AG08396 (cell line): ENCODE measurements around the gene LDLR.
"Not testable (repeated sequence)": the region's sequence is repeated elsewhere in the genome, so short reads cannot be mapped to it uniquely, and the experiment has no call there.

ENCODE experiments used
- DNase-seq: peaks from one replicate; pipeline ENCODE4 v3.0.0; 2012; ENCODE audit warnings: low spot score, mixed read lengths

The LDLR gene

DNA sequence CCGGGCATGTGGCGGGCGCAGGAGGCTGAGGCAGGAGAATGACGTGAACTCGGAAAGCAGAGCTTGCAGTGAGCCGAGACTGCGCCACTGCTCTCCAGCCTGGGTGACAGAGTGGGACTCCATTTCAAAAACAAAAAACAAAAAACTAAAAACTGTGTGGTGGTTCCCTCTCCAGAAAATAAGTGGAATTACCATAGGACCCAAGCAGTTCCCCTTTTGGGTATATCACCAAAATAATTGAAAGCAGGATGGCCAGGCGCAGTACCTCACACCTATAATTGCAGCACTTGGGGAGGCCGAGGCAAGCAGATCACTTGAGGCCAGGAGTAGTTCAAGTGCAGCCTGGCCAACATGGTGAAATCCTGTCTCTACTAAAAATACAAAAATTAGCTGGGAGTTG, 15.7 kb upstream of the LDLR start:
- DNase-seq = no peak

GRCh38 chr19:11076792-11077191, 12.5 kb upstream of the LDLR start:
- not testable (repeated sequence) for DNase-seq

DNA sequence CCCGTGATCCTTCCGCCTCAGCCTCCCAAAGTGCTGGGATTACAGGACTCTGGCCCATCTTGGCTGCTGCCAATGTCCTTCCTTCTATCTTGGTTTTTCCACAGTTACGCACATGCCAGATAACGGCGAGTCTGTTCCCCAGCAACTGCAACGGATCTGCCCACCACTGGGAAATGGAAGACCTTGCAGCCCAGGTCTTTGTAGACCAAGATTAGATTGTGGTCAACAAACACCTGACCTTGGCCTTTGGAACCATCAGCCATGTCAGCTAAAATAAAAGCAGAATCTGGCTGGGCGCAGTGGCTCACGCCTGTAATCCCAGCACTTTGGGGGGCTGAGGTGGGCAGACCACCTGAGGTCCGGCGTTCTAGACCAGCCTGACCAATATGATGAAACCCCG, 10.4 kb upstream of the LDLR start:
- no peak for DNase-seq

DNA sequence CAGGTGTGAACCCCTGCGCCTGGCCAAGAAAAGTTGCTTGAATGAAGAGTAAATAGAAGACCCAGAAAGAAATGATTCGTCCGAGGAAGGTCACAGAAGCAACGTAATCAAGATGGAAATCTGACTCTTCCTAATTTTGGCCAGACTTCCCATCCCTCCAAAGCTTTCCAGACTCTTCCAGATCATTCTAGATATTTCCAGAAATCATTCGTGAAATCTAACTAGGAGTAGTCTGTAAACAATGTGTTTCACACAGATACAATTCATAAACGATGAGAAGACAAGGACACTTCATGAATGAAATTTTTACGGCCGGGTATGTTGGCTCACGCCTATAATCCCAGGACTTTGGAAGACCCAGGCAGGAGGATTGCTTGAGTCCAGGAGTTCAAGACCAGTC, 9.3 kb upstream of the LDLR start:
- DNase-seq = no peak

DNA sequence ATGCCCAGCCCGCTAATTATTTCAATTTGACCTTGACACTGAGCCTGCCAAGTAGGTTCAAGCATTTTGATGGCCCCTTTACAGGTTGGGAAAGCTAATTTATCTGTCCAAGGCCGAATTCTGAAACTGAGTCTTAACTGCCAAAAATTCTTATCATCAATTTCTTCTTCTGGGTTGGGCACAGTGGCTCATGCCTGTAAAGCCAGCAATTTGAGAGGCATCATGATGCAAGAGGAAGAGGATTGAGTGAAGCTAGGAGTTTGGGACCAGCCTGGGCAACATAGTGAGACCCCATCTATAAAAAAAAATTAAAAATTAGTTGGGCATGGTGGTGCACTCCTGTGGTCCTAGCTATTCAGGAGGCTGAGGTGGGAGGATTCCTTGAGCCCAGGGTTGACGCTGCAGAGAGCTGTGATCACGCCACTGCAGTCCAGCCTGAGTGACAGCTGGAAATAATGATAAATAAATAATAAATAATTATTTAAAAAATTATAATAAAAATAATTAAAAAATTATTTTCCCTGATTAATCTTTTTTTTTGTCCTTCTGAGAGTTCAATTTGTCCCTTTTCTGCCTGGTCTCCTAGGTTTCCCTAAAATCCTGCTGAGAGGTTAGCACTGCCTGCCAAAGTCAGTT, 1.3 kb upstream of the LDLR start:
- no peak for DNase-seq

- DNase-seq = no peak
Observed at GRCh38 chr19:11088506-11089253, 583 bp upstream of the LDLR start.

DNA sequence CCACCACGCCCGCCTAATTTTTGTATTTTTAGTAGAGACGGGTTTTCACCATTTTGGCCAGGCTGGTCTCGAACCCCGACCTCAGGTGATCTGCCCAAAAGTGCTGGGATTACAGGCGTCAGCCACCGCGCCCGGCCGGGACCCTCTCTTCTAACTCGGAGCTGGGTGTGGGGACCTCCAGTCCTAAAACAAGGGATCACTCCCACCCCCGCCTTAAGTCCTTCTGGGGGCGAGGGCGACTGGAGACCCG, 676 bp downstream of the LDLR start:
- not testable (repeated sequence) for DNase-seq

- DNase-seq = peak; percentile 91
Observed at GRCh38 chr19:11090264-11090996, 1.2 kb downstream of the LDLR start.

DNA sequence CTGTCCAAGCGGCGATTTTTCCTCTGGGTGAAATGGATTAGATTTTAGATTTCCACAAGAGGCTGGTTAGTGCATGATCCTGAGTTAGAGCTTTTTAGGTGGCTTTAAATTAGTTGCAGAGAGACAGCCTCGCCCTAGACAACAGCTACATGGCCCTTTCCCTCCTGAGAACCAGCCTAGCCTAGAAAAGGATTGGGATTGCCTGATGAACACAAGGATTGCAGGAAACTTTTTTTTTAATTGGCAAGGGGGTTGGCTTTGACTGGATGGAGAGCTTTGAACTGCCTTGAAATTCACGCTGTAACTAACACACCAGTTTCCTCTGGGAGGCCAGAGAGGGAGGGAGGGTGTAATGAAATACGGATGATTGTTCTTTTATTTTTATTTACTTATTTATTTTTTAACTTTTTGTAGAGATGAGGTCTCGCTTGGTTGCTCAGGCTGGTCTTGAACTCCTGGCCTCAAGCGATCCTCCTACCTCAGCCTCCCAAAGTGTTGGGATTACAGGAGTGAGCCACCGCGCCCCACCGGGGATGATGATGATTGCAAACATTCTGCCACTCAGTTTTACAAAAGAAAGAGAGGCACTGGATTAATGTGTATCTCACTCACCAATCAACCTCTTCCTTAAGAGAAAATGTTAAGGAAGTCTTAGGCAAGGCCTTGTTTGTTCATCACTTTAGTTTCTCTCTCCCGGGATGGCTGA, 1.9 kb downstream of the LDLR start:
- no peak for DNase-seq

DNA sequence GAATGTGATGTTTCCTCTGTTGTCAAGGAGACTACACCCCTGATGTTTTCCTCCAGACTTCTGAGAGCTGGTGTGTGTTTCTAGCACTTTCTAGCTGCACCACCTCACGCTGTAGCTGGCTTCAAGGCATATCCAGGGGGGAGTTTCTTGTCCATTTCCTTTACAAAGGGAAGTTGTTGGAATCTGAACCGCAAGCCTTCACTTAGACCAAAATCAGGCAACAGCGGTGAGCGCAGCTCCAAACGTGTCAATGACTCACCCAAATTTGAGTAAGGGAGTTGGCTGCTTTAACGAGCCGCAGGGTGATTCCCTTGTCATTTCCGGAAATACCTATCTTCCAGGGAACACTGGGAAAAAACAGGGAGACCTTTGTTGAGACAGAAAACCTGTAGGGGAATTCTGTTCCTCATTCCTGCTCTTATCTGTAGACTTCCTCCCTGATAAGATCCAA, 2.5 kb downstream of the LDLR start:
- peak; percentile 52 for DNase-seq

- DNase-seq = peak; percentile 68
Observed at GRCh38 chr19:11092181-11092538, 2.9 kb downstream of the LDLR start.

- DNase-seq = no peak
Observed at GRCh38 chr19:11093689-11094238, 4.5 kb downstream of the LDLR start.

GRCh38 chr19:11094520-11094894, 5.2 kb downstream of the LDLR start:
- no peak for DNase-seq

DNA sequence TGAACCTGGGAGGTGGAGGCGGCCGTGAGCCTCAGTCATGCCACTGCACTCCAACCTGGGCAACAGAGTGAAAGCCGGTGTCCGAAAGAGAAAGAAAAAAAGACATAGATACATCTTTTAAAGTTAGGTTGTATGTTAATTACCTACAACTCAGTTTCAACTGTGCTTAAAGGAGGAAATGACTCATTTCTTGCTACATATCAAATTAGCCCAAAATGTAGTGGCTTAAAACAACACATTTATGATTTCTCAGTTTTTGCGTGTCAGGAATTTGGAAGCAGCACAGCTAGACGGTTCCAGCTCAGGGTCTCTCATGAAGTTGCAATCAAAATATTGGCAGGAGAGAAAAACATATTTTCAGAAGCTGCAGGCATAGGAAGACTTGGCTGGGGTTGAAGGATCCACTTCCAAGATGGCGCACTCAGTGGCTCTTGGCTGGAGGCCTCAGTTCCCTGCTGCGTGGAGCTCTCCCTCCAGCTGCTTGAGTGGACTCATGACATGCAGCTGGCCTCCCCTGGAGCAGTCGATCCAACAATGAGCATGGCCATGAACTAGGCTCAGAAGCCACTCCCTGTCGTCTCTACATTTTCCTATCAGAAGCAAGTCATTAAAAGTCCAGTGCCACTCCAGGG, 7.1 kb downstream of the LDLR start:
- DNase-seq = peak; percentile 20

GRCh38 chr19:11097367-11097766, 8.1 kb downstream of the LDLR start:
- not testable (repeated sequence) for DNase-seq

DNA sequence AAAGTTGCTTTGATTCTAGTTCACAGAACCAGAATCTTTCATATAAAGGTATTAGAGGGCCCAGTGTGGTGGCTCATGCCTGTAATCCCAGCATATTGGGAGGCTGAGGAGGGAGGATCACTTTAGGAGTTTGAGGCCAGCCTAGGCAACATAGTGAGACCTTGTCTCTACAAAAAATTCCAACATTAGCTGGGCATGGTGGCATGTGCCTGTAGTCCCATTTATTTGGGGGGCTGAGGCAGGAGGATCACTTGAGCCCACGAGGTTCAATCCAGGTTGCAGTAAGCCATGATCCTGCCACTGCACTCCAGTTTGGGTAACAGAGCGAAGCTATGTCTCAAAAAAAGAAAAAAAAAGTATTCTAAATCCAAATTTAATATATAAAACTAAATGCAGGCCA, 9.1 kb downstream of the LDLR start:
- DNase-seq = no peak

GRCh38 chr19:11098861-11099260, 9.6 kb downstream of the LDLR start:
- DNase-seq = no peak

- DNase-seq = no peak
Observed at GRCh38 chr19:11100049-11100448, 10.8 kb downstream of the LDLR start.

GRCh38 chr19:11101057-11101456, 11.8 kb downstream of the LDLR start:
- DNase-seq = no peak

GRCh38 chr19:11102944-11103343, 13.7 kb downstream of the LDLR start:
- DNase-seq = no peak

DNA sequence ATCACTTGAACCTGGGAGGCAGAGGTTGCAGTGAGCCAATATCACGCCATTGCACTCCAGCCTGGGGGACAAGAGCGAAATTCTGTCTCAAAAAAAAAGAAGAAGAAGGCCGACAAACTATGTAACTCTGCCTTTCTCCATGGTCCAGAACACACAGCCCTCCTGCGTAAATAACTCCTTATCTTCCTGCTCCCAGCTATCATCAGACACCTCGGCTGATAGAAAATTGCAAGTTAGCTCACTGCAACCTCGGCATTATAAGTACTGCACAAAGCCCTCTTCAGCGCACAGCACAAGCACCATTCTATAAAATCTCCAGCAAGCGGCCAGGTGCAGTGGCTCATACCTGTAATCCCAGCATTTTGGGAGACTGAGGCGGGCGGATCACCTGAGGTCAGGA, 14.4 kb downstream of the LDLR start:
- DNase-seq = not testable (repeated sequence)

- no peak for DNase-seq
Observed at GRCh38 chr19:11105014-11105636, 15.9 kb downstream of the LDLR start.
